Sigmoid colon (tissue), 4 donors: Measurements from ENCODE around the gene TPRA1.

Experiments
- POLR2A ChIP-seq, 2 donors: fragments of 450-650 bp; IDR thresholded peaks; one replicate each; pipeline ENCODE4 v1.6.1; 2016; ENCODE audit warnings: antibody characterized with exemption in 2 of 2, mild to moderate bottlenecking in 2 of 2, moderate library complexity in 2 of 2
- POLR2AphosphoS5 ChIP-seq, 4 donors: sonication (generic); formaldehyde crosslinking; IDR thresholded peaks; one replicate each; pipeline ENCODE4 v1.6.1; 2017; ENCODE audit warnings: antibody characterized with exemption in 4 of 4
- TF ChIP-seq, protein P1 (sequence below), 4 experiments: fragments of 450-650 bp in 3 of 4; fragments of 200-600 bp in 1 of 4; IDR thresholded peaks; one replicate each; pipeline ENCODE4 v1.5.1; 2016 to 2019; ENCODE audit warnings: antibody characterized with exemption in 4 of 4, mild to moderate bottlenecking in 3 of 4, moderate library complexity in 2 of 4

DNA sequence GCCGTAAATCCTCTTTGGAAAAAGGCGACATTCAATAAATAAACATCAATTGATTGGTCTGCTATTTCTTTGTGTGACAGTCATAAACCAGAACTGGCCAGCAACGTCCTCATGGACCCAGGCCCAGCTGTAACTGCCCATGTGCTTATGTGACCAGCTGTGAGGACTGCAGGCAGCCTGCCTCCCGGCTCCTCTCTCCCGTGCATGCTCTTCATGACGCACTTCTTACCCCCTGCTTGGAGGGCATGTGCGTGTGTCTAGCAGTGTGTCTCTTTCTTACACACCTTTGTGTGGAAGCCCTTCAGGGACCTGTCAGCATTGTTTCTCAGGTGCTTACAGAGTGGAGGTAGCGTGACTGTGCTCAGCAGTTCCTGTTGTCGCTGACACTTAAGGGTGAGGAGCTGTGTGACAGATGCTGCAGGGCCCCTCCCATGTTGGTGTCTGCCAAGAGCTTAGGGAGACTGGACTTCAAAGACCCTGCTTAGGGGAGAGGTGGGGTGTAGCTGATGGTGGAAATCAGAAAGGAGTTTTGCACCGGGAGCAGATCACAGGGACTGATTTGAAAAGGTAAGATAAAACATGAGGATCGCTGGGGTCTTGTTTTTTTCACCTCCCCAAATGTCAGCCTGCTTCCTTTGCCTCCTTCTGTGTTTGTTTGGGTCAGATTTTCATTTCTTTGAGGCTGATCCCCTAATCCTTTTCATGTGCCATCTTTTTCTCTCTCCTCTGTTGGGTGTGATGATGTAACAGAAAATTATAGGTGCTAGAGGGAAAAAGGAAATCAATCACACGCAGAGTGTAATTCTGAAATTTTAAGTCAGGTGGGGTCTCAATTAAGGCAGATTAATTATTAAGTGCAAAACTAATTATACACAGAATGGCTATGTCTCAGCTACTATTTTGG is 40.5 kb upstream of the TPRA1 start:
- TF ChIP-seq, protein P1, sequence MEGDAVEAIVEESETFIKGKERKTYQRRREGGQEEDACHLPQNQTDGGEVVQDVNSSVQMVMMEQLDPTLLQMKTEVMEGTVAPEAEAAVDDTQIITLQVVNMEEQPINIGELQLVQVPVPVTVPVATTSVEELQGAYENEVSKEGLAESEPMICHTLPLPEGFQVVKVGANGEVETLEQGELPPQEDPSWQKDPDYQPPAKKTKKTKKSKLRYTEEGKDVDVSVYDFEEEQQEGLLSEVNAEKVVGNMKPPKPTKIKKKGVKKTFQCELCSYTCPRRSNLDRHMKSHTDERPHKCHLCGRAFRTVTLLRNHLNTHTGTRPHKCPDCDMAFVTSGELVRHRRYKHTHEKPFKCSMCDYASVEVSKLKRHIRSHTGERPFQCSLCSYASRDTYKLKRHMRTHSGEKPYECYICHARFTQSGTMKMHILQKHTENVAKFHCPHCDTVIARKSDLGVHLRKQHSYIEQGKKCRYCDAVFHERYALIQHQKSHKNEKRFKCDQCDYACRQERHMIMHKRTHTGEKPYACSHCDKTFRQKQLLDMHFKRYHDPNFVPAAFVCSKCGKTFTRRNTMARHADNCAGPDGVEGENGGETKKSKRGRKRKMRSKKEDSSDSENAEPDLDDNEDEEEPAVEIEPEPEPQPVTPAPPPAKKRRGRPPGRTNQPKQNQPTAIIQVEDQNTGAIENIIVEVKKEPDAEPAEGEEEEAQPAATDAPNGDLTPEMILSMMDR (IDR thresholded peaks at IDR 0.05) = no peak
- TF ChIP-seq POLR2A (IDR thresholded peaks at IDR 0.05) (no peak), POLR2AphosphoS5 (IDR thresholded peaks at IDR 0.05) (no peak)
